Subcutaneous abdominal adipose tissue (tissue), 5 donors: ENCODE measurements around the gene PCDH9.
A peak's percentile ranks its signal among the peaks of the same experiment; 100 is the strongest.

Source experiments
- H3K27ac ChIP-seq: one replicate; pipeline ENCODE4 v1.7.0; 2013; ENCODE audit warnings: low read depth, mild to moderate bottlenecking, inconsistent platforms, low read length, moderate library complexity
- H3K27me3 ChIP-seq, 5 donors: one replicate each; pipeline ENCODE4 v1.7.0; 2013; ENCODE audit warnings: low read length in 5 of 5, inconsistent platforms in 1 of 5; ENCODE audit not compliant: control insufficient read depth in 5 of 5, insufficient read depth in 4 of 5
- H3K36me3 ChIP-seq, 5 donors: one replicate each; pipeline ENCODE4 v1.7.0; 2013; ENCODE audit warnings: low read length in 5 of 5; ENCODE audit not compliant: control insufficient read depth in 5 of 5, insufficient read depth in 5 of 5
- H3K4me1 ChIP-seq, 5 donors: one replicate each; pipeline ENCODE4 v1.7.0; 2013; ENCODE audit warnings: low read length in 5 of 5, mild to moderate bottlenecking in 3 of 5, moderate library complexity in 1 of 5; ENCODE audit not compliant: control insufficient read depth in 5 of 5, insufficient read depth in 5 of 5
- H3K4me3 ChIP-seq, 5 donors: one replicate each; pipeline ENCODE4 v1.7.0; 2013; ENCODE audit warnings: low read length in 5 of 5, low read depth in 1 of 5
- H3K9ac ChIP-seq, 5 donors: one replicate each; pipeline ENCODE4 v1.7.0; 2013; ENCODE audit warnings: low read length in 5 of 5, mild to moderate bottlenecking in 4 of 5, moderate library complexity in 3 of 5
- H3K9me3 ChIP-seq, 5 donors: one replicate each; pipeline ENCODE4 v1.7.0; 2013; ENCODE audit warnings: low read length in 5 of 5; ENCODE audit not compliant: control insufficient read depth in 5 of 5
- donor health status: healthy.
- donor health status: healthy.
- donor health status: healthy.
- donor health status: healthy.
- donor health status: healthy.

The PCDH9 gene

GRCh38 chr13:67077132-67077531, 153.0 kb downstream of the PCDH9 start:
- Histone ChIP-seq H3K36me3 (no peaks in the 10 kb centered on the region), H3K9me3 (no peaks in the 10 kb centered on the region), H3K9ac (no peak overlapping the region), H3K4me3 (no peak overlapping the region), H3K4me1 (peaks cover 0 to 3% (median 0%) of the 10 kb centered on the region in 5 donors), H3K27ac (no peak overlapping the region), H3K27me3 (no peaks in the 10 kb centered on the region)

- Histone ChIP-seq H3K27ac (no peak overlapping the region), H3K9me3 (no peaks in the 10 kb centered on the region), H3K36me3 (no peaks in the 10 kb centered on the region), H3K4me1 (peaks cover 0 to 3% (median 0%) of the 10 kb centered on the region in 5 donors), H3K27me3 (no peaks in the 10 kb centered on the region), H3K4me3 (no peak overlapping the region), H3K9ac (no peak overlapping the region)
Observed at GRCh38 chr13:67076378-67076777, 153.8 kb downstream of the PCDH9 start.

GRCh38 chr13:67075239-67075638, 154.9 kb downstream of the PCDH9 start:
- peak overlapping the region in 1 of 5 donors; percentile 40 for H3K9ac ChIP-seq
- no peak overlapping the region for H3K27ac ChIP-seq
- peaks cover 0 to 3% (median 0%) of the 10 kb centered on the region in 5 donors for H3K4me1 ChIP-seq
- H3K27me3 ChIP-seq: no peaks in the 10 kb centered on the region
- peak overlapping the region in 3 of 5 donors; percentile 20 to 49 (median 37) for H3K4me3 ChIP-seq
- no peaks in the 10 kb centered on the region for H3K9me3 ChIP-seq
- H3K36me3 ChIP-seq: no peaks in the 10 kb centered on the region

GRCh38 chr13:67071918-67072598, 158.1 kb downstream of the PCDH9 start:
- Histone ChIP-seq H3K27ac (no peak overlapping the region), H3K4me3 (no peak overlapping the region), H3K27me3 (no peaks in the 10 kb centered on the region), H3K4me1 (peaks cover 0 to 3% (median 0%) of the 10 kb centered on the region in 5 donors), H3K9ac (no peak overlapping the region), H3K36me3 (no peaks in the 10 kb centered on the region), H3K9me3 (no peaks in the 10 kb centered on the region)

GRCh38 chr13:67070306-67070705, 159.8 kb downstream of the PCDH9 start:
- Histone ChIP-seq H3K27me3 (no peaks in the 10 kb centered on the region), H3K9me3 (no peaks in the 10 kb centered on the region), H3K9ac (no peak overlapping the region), H3K4me1 (peaks cover 0 to 3% (median 0%) of the 10 kb centered on the region in 5 donors), H3K36me3 (no peaks in the 10 kb centered on the region), H3K4me3 (no peak overlapping the region), H3K27ac (no peak overlapping the region)

- no peak overlapping the region for H3K27ac ChIP-seq
Observed at GRCh38 chr13:67069117-67069767, 160.9 kb downstream of the PCDH9 start.

GRCh38 chr13:67064920-67065319, 165.2 kb downstream of the PCDH9 start:
- H3K4me3 ChIP-seq: no peak overlapping the region
- H3K9ac ChIP-seq: no peak overlapping the region
- H3K9me3 ChIP-seq: no peaks in the 10 kb centered on the region
- H3K27me3 ChIP-seq: no peaks in the 10 kb centered on the region
- H3K4me1 ChIP-seq: peaks cover 0 to 11% (median 10%) of the 10 kb centered on the region in 5 donors
- no peak overlapping the region for H3K27ac ChIP-seq
- H3K36me3 ChIP-seq: no peaks in the 10 kb centered on the region

More at GRCh38 chr13:67069117-67069767, 160.9 kb downstream of the PCDH9 start:
- H3K27me3 ChIP-seq: no peaks in the 10 kb centered on the region
- peaks cover 0 to 7% (median 0%) of the 10 kb centered on the region in 5 donors for H3K4me1 ChIP-seq
- no peaks in the 10 kb centered on the region for H3K9me3 ChIP-seq
- H3K4me3 ChIP-seq: no peak overlapping the region
- no peak overlapping the region for H3K9ac ChIP-seq
- H3K36me3 ChIP-seq: no peaks in the 10 kb centered on the region

GRCh38 chr13:67063036-67063435, 167.1 kb downstream of the PCDH9 start:
- Histone ChIP-seq H3K4me1 (peaks cover 0 to 11% (median 10%) of the 10 kb centered on the region in 5 donors), H3K9me3 (no peaks in the 10 kb centered on the region), H3K9ac (no peak overlapping the region), H3K4me3 (no peak overlapping the region), H3K27ac (no peak overlapping the region), H3K27me3 (no peaks in the 10 kb centered on the region), H3K36me3 (no peaks in the 10 kb centered on the region)

- peak overlapping the region in 3 of 5 donors; percentile 33 to 43 (median 40) for H3K9ac ChIP-seq
- no peaks in the 10 kb centered on the region for H3K27me3 ChIP-seq
- peaks cover 0 to 11% (median 10%) of the 10 kb centered on the region in 5 donors for H3K4me1 ChIP-seq
- H3K4me3 ChIP-seq: peak overlapping the region in 2 of 5 donors; percentile 1 to 52
- H3K27ac ChIP-seq: no peak overlapping the region
- H3K36me3 ChIP-seq: no peaks in the 10 kb centered on the region
- no peaks in the 10 kb centered on the region for H3K9me3 ChIP-seq
Observed at GRCh38 chr13:67062160-67062559, 168.0 kb downstream of the PCDH9 start.

GRCh38 chr13:67061750-67062149, 168.4 kb downstream of the PCDH9 start:
- no peaks in the 10 kb centered on the region for H3K9me3 ChIP-seq
- no peaks in the 10 kb centered on the region for H3K27me3 ChIP-seq
- H3K27ac ChIP-seq: no peak overlapping the region
- H3K4me1 ChIP-seq: peaks cover 0 to 11% (median 10%) of the 10 kb centered on the region in 5 donors
- no peaks in the 10 kb centered on the region for H3K36me3 ChIP-seq
- peak overlapping the region in 2 of 5 donors; percentile 1 to 52 for H3K4me3 ChIP-seq
- peak overlapping the region in 3 of 5 donors; percentile 33 to 43 (median 40) for H3K9ac ChIP-seq
